B cell (primary cell): ENCODE data around the gene ABLIM1. TPM values are rescaled to one million over a fixed set of nuclear protein-coding genes. Genes with fewer than 3 reads are reported as not detected.

Source experiments
- ATAC-seq: fragments of 200-7000 bp; cut with Tn5 transposase; one replicate; pipeline ENCODE4 v1.10.0; 2021; ENCODE audit warnings: low read depth, mild to moderate bottlenecking, moderate number of reproducible peaks, moderate library complexity
- CTCF ChIA-PET: fragments of 350-600 bp; sonication (Branson Sonifier 250); formaldehyde crosslinking; loops from one replicate; lab custom pipeline; 2021; ENCODE audit warnings: antibody characterized with exemption, inconsistent platforms; lab: Charles Lee
- POLR2A ChIA-PET: fragments of 350-600 bp; sonication (Branson Sonifier 250); formaldehyde crosslinking; loops from one replicate; lab custom pipeline; 2021; ENCODE audit warnings: antibody characterized with exemption; lab: Charles Lee
- DNase-seq: peaks from one replicate; pipeline ENCODE4 v3.0.0; 2013
- H2AFZ ChIP-seq: 2 replicates; pipeline ENCODE4 v1.6.1; 2012; ENCODE audit warnings: mild to moderate bottlenecking, low read depth, low read length; ENCODE audit not compliant: insufficient read depth, poor library complexity, severe bottlenecking
- H3K27ac ChIP-seq, 2 donors: 1 replicate in 1 of 2; 2 replicates in 1 of 2; pipeline ENCODE4 v1.5.1; 2012 to 2013; ENCODE audit warnings: low read length in 2 of 2, mild to moderate bottlenecking in 2 of 2, moderate library complexity in 1 of 2
- H3K27me3 ChIP-seq, 4 experiments: fragments of 200-600 bp in 1 of 4; sonication (generic) in 1 of 4; replicated peaks in 1 of 4; 1 replicate in 2 of 4; 2 replicates in 2 of 4; pipeline versions ENCODE4 v1.6.1 to v1.7.0; 2013 to 2016; ENCODE audit warnings: low read length in 3 of 4, mild to moderate bottlenecking in 2 of 4, mixed read lengths in 1 of 4, moderate library complexity in 1 of 4; ENCODE audit not compliant: insufficient read depth in 4 of 4, control insufficient read depth in 3 of 4; ENCODE audit errors: control extremely low read depth in 1 of 4
- H3K36me3 ChIP-seq, 2 experiments: replicated peaks in 1 of 2; 1 replicate in 1 of 2; 2 replicates in 1 of 2; pipeline versions ENCODE4 v1.6.1 to v1.7.1; 2013; ENCODE audit warnings: low read length in 1 of 2; ENCODE audit not compliant: insufficient read depth in 2 of 2, control insufficient read depth in 1 of 2; ENCODE audit errors: control extremely low read depth in 1 of 2, extremely low read depth in 1 of 2
- H3K4me1 ChIP-seq, 2 donors: fragments of 200-600 bp in 1 of 2; sonication (generic) in 1 of 2; 1 replicate in 1 of 2; 2 replicates in 1 of 2; pipeline versions ENCODE4 v1.5.1 to v1.6.1; 2013 to 2017; ENCODE audit warnings: low read length in 2 of 2; ENCODE audit not compliant: control insufficient read depth in 2 of 2, insufficient read depth in 2 of 2
- H3K4me2 ChIP-seq: replicated peaks from 2 replicates; pipeline ENCODE3; 2012; ENCODE audit warnings: mild to moderate bottlenecking, low read depth, low read length; ENCODE audit not compliant: poor library complexity, severe bottlenecking
- H3K4me3 ChIP-seq, 5 experiments: fragments of 200-600 bp in 1 of 5; sonication (generic) in 1 of 5; 1 replicate in 3 of 5; 2 replicates in 2 of 5; pipeline versions ENCODE4 v1.5.1 to v1.7.0; 2011 to 2016; ENCODE audit warnings: low read length in 4 of 5, mild to moderate bottlenecking in 4 of 5, low read depth in 2 of 5, control low read depth in 1 of 5, moderate library complexity in 1 of 5; ENCODE audit not compliant: insufficient read depth in 1 of 5; ENCODE audit errors: control extremely low read depth in 1 of 5, extremely low read depth in 1 of 5
- H3K79me2 ChIP-seq: fragments of 200-600 bp; sonication (generic); one replicate; pipeline ENCODE4 v1.6.0; 2016; ENCODE audit warnings: low read length; ENCODE audit not compliant: control insufficient read depth, insufficient read depth
- H3K9ac ChIP-seq: fragments of 200-600 bp; sonication (generic); 2 replicates; pipeline ENCODE4 v1.6.1; 2017; ENCODE audit warnings: mild to moderate bottlenecking, low read length, moderate library complexity
- H3K9me3 ChIP-seq, 3 donors: one replicate each; pipeline versions ENCODE4 v1.6.1 to v1.7.1; 2013; ENCODE audit warnings: low read length in 2 of 3; ENCODE audit not compliant: control insufficient read depth in 2 of 3, insufficient read depth in 1 of 3; ENCODE audit errors: control extremely low read depth in 1 of 3
- H4K20me1 ChIP-seq: 2 replicates; pipeline ENCODE4 v1.6.0; 2012; ENCODE audit warnings: mild to moderate bottlenecking, low read length; ENCODE audit not compliant: insufficient read depth, control insufficient read depth, poor library complexity, severe bottlenecking
- H3K27ac Mint-ChIP-seq: one replicate; pipeline ENCODE4 v1.8.0; 2021; ENCODE audit warnings: mixed read lengths
- H3K27me3 Mint-ChIP-seq: one replicate; pipeline ENCODE4 v1.8.0; 2021; ENCODE audit warnings: mixed read lengths
- H3K4me1 Mint-ChIP-seq: one replicate; pipeline ENCODE4 v1.8.0; 2021; ENCODE audit warnings: mixed read lengths
- H3K4me3 Mint-ChIP-seq: one replicate; pipeline ENCODE4 v1.8.0; 2021; ENCODE audit warnings: mixed read lengths
- H3K9me3 Mint-ChIP-seq: one replicate; pipeline ENCODE4 v1.8.0; 2022; ENCODE audit warnings: mixed read lengths; ENCODE audit not compliant: insufficient read depth
- EZH2 ChIP-seq: IDR thresholded peaks from 2 replicates; pipeline ENCODE4 v1.6.1; 2012; ENCODE audit warnings: borderline replicate concordance, low read depth, mild to moderate bottlenecking, moderate library complexity, low read length; ENCODE audit not compliant: insufficient read depth, poor library complexity, severe bottlenecking
- WGBS: methylation state at CpG from one replicate; pipeline ENCODE4 v1.1.5; 2013; ENCODE audit warnings: missing lambda C conversion rate; ENCODE audit not compliant: insufficient coverage; 5-methylcytosine and 5-hydroxymethylcytosine counted together
- intact Hi-C: fragments of 100-400 bp; cut with micrococcal nuclease; formaldehyde crosslinking; loops from one replicate; pipeline ENCODE4 v1.10.0; 2022
- polyA plus RNA-seq: library from polyadenylated mRNA; depleted of rRNA; stranded (reverse); fragments of >200 nt; gene quantifications from 2 replicates; pipeline ENCODE4 v1.2.3, GENCODE V29; 2012
- total RNA-seq, 2 donors: library from RNA; stranded (reverse); fragments of 120-200 nt in 1 of 2; gene quantifications; 1 replicate in 1 of 2; 2 replicates in 1 of 2; pipeline versions ENCODE4 v1.2.3 to v1.2.4, GENCODE V29; 2013 to 2022
- TF ChIP-seq, protein P1 (sequence below): fragments of 200-600 bp; IDR thresholded peaks from one replicate; pipeline ENCODE4 v1.8.0; 2022; ENCODE audit warnings: antibody characterized with exemption, mild to moderate bottlenecking

The ABLIM1 gene
- total and polyA plus RNA-seq, 2 donors (not counting 1 experiment from before 2014, with no cell fraction given): 55.6 to 148 TPM

DNA sequence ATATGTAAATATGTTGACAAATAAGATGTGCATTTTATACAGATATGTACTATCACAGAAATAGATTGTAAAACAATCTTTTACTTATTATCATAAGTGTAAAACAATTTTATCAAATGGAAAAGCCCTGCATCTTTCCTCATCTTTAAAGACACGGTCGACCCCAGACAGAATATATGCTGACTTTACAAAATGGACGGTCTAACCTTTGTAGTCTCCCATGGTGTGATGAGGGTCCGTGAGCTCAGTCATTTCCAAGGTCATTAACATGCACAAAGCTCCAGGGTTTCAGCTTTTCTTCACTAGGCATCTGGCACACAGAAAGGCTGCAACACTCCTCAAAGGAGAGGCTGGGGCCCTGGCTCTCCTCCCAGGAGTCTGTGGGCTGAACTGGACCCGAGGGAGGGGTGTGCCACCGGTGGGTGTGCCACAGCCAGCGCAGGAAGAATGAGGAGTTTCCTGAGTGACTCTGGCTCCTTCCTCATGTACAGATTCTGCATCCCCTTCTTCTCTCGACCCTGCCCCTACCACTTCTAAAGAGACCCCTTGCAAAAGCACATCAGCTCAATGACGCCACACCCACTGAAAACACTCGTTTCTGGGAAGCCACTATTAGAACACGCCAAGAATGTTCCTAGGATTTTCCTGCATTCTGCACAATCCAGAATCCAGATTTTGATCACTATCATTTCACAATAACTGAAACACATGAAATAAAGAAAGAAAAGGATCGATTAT lies 26.2 kb upstream of the ABLIM1 start:
- Histone ChIP-seq H3K4me2 (no peak overlapping the region), H3K79me2 (no peaks in the 10 kb centered on the region), H3K36me3 (no peaks in the 10 kb centered on the region), H3K4me3 (no peak overlapping the region), H2AFZ (no peak overlapping the region), H3K27me3 (no peaks in the 10 kb centered on the region), H3K9ac (no peak overlapping the region), H4K20me1 (no peaks in the 10 kb centered on the region), H3K4me1 (no peaks in the 10 kb centered on the region), H3K27ac (no peak overlapping the region), H3K9me3 (no peaks in the 10 kb centered on the region)
- no peak for DNase-seq
- no peaks in the 10 kb centered on the region for H3K4me1 Mint-ChIP-seq
- WGBS: 57% methylated on average over 11 of the region's 12 CpGs
- H3K9me3 Mint-ChIP-seq: no peaks in the 10 kb centered on the region
- no peak overlapping the region for H3K4me3 Mint-ChIP-seq
- intact Hi-C loops: no loop called here
- ATAC-seq: no peak
- ChIA-PET CTCF (no interaction called here), POLR2A (no interaction called here)
- H3K27me3 Mint-ChIP-seq: peaks cover 10% of the 10 kb centered on the region
- no peak for TF ChIP-seq EZH2
- TF ChIP-seq, protein P1, sequence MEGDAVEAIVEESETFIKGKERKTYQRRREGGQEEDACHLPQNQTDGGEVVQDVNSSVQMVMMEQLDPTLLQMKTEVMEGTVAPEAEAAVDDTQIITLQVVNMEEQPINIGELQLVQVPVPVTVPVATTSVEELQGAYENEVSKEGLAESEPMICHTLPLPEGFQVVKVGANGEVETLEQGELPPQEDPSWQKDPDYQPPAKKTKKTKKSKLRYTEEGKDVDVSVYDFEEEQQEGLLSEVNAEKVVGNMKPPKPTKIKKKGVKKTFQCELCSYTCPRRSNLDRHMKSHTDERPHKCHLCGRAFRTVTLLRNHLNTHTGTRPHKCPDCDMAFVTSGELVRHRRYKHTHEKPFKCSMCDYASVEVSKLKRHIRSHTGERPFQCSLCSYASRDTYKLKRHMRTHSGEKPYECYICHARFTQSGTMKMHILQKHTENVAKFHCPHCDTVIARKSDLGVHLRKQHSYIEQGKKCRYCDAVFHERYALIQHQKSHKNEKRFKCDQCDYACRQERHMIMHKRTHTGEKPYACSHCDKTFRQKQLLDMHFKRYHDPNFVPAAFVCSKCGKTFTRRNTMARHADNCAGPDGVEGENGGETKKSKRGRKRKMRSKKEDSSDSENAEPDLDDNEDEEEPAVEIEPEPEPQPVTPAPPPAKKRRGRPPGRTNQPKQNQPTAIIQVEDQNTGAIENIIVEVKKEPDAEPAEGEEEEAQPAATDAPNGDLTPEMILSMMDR: no peak
- H3K27ac Mint-ChIP-seq: no peak overlapping the region

DNA sequence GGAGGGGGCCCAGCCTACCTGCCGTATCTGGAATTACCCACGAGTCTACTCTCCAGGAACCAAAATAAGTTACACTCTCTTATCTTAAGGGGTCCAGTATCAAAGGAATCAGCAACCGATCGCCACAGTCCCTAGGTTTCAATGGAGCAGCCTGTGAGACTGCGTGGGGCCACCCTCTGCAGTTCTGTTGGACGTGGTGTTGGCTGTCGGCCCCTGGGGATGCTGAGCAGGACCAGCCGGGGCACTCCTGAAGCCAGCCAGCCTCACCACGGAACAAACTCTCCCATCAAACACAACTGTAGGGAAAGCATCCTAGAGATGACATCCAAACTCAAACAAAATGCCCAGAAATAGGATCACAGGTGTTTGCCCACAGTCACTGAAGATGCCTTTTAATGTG lies 25.5 kb upstream of the ABLIM1 start:
- no peaks in the 10 kb centered on the region for H3K27me3 ChIP-seq
- TF ChIP-seq, protein P1: no peak
- no peak for TF ChIP-seq EZH2
- H2AFZ ChIP-seq: no peak overlapping the region
- no peak overlapping the region for H3K9ac ChIP-seq
- Mint-ChIP-seq H3K9me3 (no peaks in the 10 kb centered on the region), H3K4me1 (no peaks in the 10 kb centered on the region), H3K27ac (no peak overlapping the region), H3K4me3 (no peak overlapping the region), H3K27me3 (peaks cover 10% of the 10 kb centered on the region)
- H3K9me3 ChIP-seq: no peaks in the 10 kb centered on the region
- no peaks in the 10 kb centered on the region for H3K79me2 ChIP-seq
- ChIA-PET POLR2A (no interaction called here), CTCF (no interaction called here)
- H3K4me2 ChIP-seq: no peak overlapping the region
- WGBS: 83% methylated on average over 7 of the region's 9 CpGs
- H3K36me3 ChIP-seq: no peaks in the 10 kb centered on the region
- intact Hi-C loops: no loop called here
- no peaks in the 10 kb centered on the region for H4K20me1 ChIP-seq
- no peak overlapping the region for H3K4me3 ChIP-seq
- ATAC-seq (no peak), DNase-seq (no peak)
- no peaks in the 10 kb centered on the region for H3K4me1 ChIP-seq
- no peak overlapping the region for H3K27ac ChIP-seq
